Left cardiac atrium (tissue), 4 donors: ENCODE measurements around the gene ZFAND2A. TPM values are rescaled to one million over a fixed set of nuclear protein-coding genes. Genes with fewer than 3 reads are reported as not detected.
"Not testable (repeated sequence)": the region's sequence is repeated elsewhere in the genome, so short reads cannot be mapped to it uniquely, and the experiment has no call there.

Source experiments
- ATAC-seq, 2 donors: fragments of 200-7000 bp; cut with Tn5 transposase; one replicate each; pipeline ENCODE4 v1.9.1; 2020; ENCODE audit warnings: mild to moderate bottlenecking in 2 of 2, moderate library complexity in 2 of 2
- DNase-seq: peaks from one replicate; pipeline ENCODE4 v3.0.0-alpha.2; 2020
- intact Hi-C, 2 donors: fragments of 100-400 bp; cut with DNase I; formaldehyde crosslinking; loops; one replicate each; pipeline versions ENCODE4 v1.14.1 to v1.15.1; 2022 to 2023
- total RNA-seq, 2 donors: library from RNA; stranded (reverse); fragmentation: NEBNext Ultra II Directional; extraction: Animal tissue kit (Norgen Biotek cat#: 25700); gene quantifications; one replicate each; pipeline ENCODE4 v1.2.1, GENCODE V29; 2021
- donor health status: DM: no; HTN: yes; CAD: no.
- donor health status: DM: no; HTN: yes; CAD: no; lungs with severe emphysema.
- donor health status: DM: yes; HTN: yes; CAD: no.
- donor health status: Dilated cardiomyopathy.

Gene ZFAND2A
- total RNA-seq, 2 donors from 2014 or later = 9.8 to 16.7 TPM

- intact Hi-C loops = no loop called here
- DNase-seq (peak; percentile 54), ATAC-seq (peak; percentile 40 to 44)
These were observed 16.9 kb upstream of the ZFAND2A start for GRCh38 chr7:1176891-1177373.

GRCh38 chr7:1175967-1176851 lies 16.2 kb upstream of the ZFAND2A start:
- peak; percentile 84 for ATAC-seq
- DNase-seq = peak; percentile 82
- intact Hi-C loops = no loop called here

DNA sequence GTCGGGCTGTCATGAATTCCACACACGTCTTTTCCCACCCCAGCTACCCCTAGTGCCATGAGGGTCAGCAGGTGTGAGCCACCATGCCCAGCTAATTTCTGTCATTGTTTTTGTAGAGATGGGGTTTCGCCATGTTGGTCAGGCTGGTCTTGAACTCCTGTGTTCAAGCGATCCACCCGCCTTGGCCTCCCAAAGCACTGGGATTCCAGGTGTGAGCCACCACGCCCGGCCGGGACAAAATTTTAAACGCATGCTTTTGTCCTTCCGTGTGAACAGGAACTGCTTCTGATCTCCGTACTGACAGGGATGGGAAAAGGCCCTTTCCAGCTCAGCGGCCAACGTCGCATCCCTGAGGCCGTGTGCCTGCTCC lies 15.6 kb upstream of the ZFAND2A start:
- no peak for DNase-seq
- ATAC-seq = no peak
- intact Hi-C loops = no loop called here

- intact Hi-C loops = no loop called here
- ATAC-seq = no peak
- no peak for DNase-seq
These were observed 15.0 kb upstream of the ZFAND2A start for GRCh38 chr7:1174881-1175596.

GRCh38 chr7:1174002-1174401 lies 14.0 kb upstream of the ZFAND2A start:
- DNase-seq = no peak
- intact Hi-C loops = no loop called here

DNA sequence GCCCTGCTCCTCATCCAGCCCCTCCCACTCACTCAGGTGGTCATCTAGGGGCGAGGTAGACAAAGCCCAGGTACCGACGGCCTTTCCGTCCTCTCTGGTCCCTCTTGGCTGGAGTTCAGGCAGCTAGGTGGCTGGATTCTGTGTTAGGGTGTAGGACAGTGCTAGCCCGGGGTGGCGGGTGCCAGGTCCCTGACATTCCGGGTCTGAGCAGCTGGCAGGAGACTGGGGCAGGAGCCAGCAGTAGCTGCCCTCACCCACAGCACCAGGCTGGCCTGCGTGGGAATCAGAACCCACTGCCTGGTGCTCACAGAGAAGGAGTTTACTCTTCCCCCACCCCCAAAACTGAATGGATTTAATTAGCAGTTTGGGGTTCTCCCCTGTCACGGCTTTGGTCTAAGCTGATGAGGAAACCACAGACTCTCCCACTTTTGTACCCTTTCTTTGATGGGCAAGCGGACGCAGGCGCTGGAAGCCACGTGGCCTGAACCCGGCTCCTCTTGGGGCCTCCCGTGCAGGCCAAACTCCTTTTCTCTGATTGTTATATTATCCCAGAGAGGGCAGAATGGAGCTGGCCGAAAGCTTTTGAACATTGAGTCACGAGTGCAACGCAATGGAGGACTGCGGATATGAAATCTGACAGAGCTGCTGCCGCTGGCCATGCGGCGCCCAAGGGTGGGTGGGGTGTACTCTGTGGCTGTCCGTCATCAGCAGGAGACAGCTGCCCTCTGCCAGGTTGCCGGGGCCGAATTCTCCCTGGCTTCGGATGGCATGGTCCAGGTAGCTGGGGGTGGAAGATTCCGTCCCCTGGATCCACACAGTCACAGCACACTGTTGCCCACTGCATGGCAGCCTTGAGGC lies 12.9 kb upstream of the ZFAND2A start:
- ATAC-seq = no peak
- no peak for DNase-seq
- intact Hi-C loops = no loop called here

More at GRCh38 chr7:1174002-1174401, 14.0 kb upstream of the ZFAND2A start:
- no peak for ATAC-seq

DNA sequence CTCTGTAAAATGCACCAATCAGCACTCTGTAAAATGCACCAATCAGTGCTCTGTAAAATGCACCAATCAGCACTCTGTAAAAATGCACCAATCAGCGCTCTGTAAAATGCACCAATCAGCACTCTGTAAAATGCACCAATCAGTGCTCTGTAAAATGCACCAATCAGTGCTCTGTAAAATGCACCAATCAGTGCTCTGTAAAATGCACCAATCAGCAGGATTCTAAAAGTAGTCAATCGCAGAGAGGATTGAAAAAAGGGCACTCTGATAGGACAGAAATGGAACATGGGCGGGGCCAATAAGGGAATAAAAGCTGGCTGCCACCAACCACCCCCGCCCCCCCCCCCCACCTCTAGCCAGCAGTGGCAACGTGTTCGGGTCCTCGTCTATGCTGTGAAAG lies 11.5 kb upstream of the ZFAND2A start:
- ATAC-seq, intact Hi-C loops, DNase-seq: not testable (repeated sequence)

DNA sequence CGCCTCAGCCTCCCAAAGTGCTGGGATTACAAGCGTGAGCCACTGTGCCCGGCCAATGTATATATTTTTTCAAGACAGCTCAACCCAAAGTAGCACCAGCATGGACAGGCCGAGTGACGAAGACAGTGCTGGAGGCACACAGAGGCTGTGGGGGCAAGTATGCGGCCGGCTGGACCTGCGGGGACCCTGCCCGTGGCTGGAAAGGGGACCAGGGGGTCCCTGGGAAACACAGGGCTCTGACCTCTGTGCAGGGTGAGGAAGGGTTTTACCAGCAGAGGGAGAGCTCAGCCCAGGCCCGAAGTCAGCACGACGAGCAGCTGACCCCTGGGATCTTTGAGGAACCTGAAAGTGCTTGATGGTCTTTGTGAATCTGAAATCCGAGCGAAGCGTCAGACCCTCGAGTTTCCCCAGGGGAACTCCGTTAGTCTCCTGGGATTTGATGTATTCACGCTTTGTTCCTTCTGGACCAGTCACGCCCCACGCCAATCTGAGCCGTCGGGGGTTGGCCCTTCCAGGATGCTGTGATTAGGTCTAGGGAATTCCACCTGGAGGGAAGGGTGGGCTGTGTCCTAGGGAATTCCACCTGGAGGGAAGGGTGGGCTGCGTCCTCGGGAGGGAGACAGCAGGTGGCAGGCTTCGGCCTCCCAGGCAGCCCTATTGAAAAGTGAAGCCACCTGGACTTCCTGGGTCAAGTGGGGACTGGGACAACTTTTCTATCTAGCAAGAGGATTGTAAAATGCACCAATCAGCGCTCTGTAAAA lies 10.9 kb upstream of the ZFAND2A start:
- intact Hi-C loops = no loop called here
- no peak for DNase-seq
- no peak for ATAC-seq

GRCh38 chr7:1169409-1170368 lies 9.7 kb upstream of the ZFAND2A start:
- intact Hi-C loops = no loop called here
- ATAC-seq (peak; percentile 88 to 95), DNase-seq (peak; percentile 88)

- DNase-seq (no peak), ATAC-seq (no peak)
- intact Hi-C loops = no loop called here
These were observed 8.4 kb upstream of the ZFAND2A start for GRCh38 chr7:1168422-1168821.

- DNase-seq = no peak
- no peak for ATAC-seq
- intact Hi-C loops = no loop called here
These were observed 4.4 kb upstream of the ZFAND2A start for GRCh38 chr7:1164436-1164835.

GRCh38 chr7:1163121-1163520 lies 3.1 kb upstream of the ZFAND2A start:
- ATAC-seq = no peak
- DNase-seq = no peak
- intact Hi-C loops = no loop called here

GRCh38 chr7:1160670-1161021 lies 650 bp upstream of the ZFAND2A start:
- intact Hi-C loops = no loop called here
- peak; percentile 19 to 57 for ATAC-seq
- no peak for DNase-seq

- intact Hi-C loops = loop anchor here in 1 of 2 donors (10.0 kb wide), 2 partner anchors 74 to 174 kb away; partner anchors contain the start of genes CYP2W1 and GPER1
- not testable (repeated sequence) for ATAC-seq, DNase-seq
These were observed 765 bp downstream of the ZFAND2A start for GRCh38 chr7:1159231-1159630.

DNA sequence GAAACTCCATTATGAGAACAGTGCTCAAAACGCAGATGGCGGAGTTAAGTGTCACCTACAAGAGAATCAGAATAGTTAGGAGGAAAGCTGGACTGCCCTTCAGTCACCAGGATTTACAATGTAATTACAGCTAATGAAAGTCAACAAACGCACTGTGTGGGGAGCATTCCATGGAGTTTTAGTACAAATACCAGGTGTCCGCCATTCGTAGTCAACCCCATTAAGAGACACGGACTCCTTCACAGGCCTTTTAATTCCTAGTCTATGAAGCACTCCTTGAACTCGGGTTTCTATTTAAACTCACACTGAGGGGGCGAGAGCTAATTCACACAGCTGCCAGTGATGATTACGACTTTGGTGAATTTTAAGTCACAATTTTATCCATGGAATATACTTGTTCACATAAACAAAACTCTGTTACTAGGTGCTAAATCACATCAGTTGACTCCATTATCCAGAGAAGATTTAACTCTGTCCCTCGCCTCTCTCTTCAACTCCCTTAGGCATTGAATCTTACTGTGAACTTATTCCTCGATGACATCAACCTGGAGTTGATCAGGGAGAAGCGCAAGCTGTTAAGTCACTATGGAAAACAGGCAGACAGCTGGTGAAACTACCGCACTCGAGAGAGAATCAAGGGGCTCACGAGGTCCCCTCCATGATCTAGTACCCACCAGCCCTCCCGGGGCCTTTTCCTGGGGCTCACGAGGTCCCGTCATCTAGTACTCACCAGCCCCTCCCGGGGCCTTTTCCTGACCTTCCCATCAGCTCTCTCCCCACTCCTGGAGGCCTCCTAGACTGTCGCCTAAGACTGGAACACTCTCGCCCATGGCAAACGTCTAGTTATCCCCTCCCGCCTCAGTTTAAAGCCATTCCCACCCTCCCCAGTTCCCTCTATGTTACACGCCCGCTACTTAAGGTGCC lies 1.5 kb downstream of the ZFAND2A start:
- DNase-seq (no peak), ATAC-seq (no peak)
- intact Hi-C loops = loop anchor here in 1 of 2 donors (10.0 kb wide), 2 partner anchors 74 to 174 kb away; partner anchors contain the start of genes CYP2W1 and GPER1
